Liver (tissue), 9 donors: ENCODE results near the gene UBAP1. TPM values are rescaled to one million over a fixed set of nuclear protein-coding genes. Genes with fewer than 3 reads are reported as not detected.
A peak's percentile ranks its signal among the peaks of the same experiment; 100 is the strongest.

Source experiments
- DNase-seq: peaks from one replicate; pipeline ENCODE4 v3.0.0-alpha.2; 2017; ENCODE audit warnings: low spot score
- H3K27ac ChIP-seq, 2 donors: one replicate each; pipeline ENCODE4 v1.7.0; 2013; ENCODE audit warnings: inconsistent platforms in 2 of 2, low read length in 2 of 2, control low read depth in 1 of 2, low read depth in 1 of 2, mild to moderate bottlenecking in 1 of 2
- H3K27me3 ChIP-seq, 4 donors: one replicate each; pipeline versions ENCODE4 v1.6.1 to v1.7.0; 2013; ENCODE audit warnings: low read length in 3 of 4, inconsistent platforms in 1 of 4, mild to moderate bottlenecking in 1 of 4, moderate library complexity in 1 of 4; ENCODE audit not compliant: control insufficient read depth in 4 of 4, insufficient read depth in 4 of 4
- H3K36me3 ChIP-seq, 4 donors: one replicate each; pipeline versions ENCODE4 v1.6.1 to v1.7.0; 2013; ENCODE audit warnings: low read length in 3 of 4, mild to moderate bottlenecking in 3 of 4, low read depth in 1 of 4, moderate library complexity in 1 of 4; ENCODE audit not compliant: control insufficient read depth in 4 of 4, insufficient read depth in 3 of 4
- H3K4me1 ChIP-seq, 4 donors: one replicate each; pipeline versions ENCODE4 v1.6.1 to v1.7.0; 2013; ENCODE audit warnings: low read length in 3 of 4, mild to moderate bottlenecking in 3 of 4, moderate library complexity in 1 of 4; ENCODE audit not compliant: control insufficient read depth in 4 of 4, insufficient read depth in 4 of 4
- H3K4me3 ChIP-seq, 3 donors: one replicate each; pipeline versions ENCODE4 v1.6.1 to v1.7.0; 2013; ENCODE audit warnings: low read length in 3 of 3, control low read depth in 1 of 3, low read depth in 1 of 3, mild to moderate bottlenecking in 1 of 3
- H3K9ac ChIP-seq, 2 donors: one replicate each; pipeline ENCODE4 v1.7.0; 2013; ENCODE audit warnings: low read length in 2 of 2, mild to moderate bottlenecking in 2 of 2, moderate library complexity in 2 of 2, control low read depth in 1 of 2, low read depth in 1 of 2
- H3K9me3 ChIP-seq, 4 donors: one replicate each; pipeline versions ENCODE4 v1.6.1 to v1.7.0; 2013; ENCODE audit warnings: low read length in 3 of 4; ENCODE audit not compliant: control insufficient read depth in 4 of 4
- EGR1 ChIP-seq, 2 donors: IDR thresholded peaks; 2 replicates each; pipeline ENCODE4 v1.6.1; 2016 to 2018; ENCODE audit warnings: antibody characterized with exemption in 2 of 2, low read depth in 2 of 2
- FOXA1 ChIP-seq: IDR thresholded peaks from 2 replicates; pipeline ENCODE4 v1.6.1; 2016; ENCODE audit warnings: antibody characterized with exemption
- FOXA2 ChIP-seq: IDR thresholded peaks from 2 replicates; pipeline ENCODE4 v1.6.1; 2016; ENCODE audit warnings: antibody characterized with exemption
- GABPA ChIP-seq, 2 donors: IDR thresholded peaks in 1 of 2; conservative IDR thresholded peaks in 1 of 2; 2 replicates each; pipeline ENCODE4 v1.6.1; 2016; ENCODE audit warnings: antibody characterized with exemption in 2 of 2, mild to moderate bottlenecking in 1 of 2, moderate library complexity in 1 of 2
- HNF4A ChIP-seq, 2 donors: conservative IDR thresholded peaks; 2 replicates each; pipeline ENCODE4 v1.6.1; 2016; ENCODE audit warnings: antibody characterized with exemption in 2 of 2, mild to moderate bottlenecking in 2 of 2
- HNF4G ChIP-seq: IDR thresholded peaks from 2 replicates; pipeline ENCODE4 v1.6.1; 2016; ENCODE audit warnings: antibody characterized with exemption
- JUND ChIP-seq, 2 donors: IDR thresholded peaks; 2 replicates each; pipeline ENCODE4 v1.6.1; 2016; ENCODE audit warnings: antibody characterized with exemption in 2 of 2
- NR2F2 ChIP-seq: IDR thresholded peaks from 2 replicates; pipeline ENCODE4 v1.6.1; 2016; ENCODE audit warnings: antibody characterized with exemption
- RAD21 ChIP-seq, 2 donors: IDR thresholded peaks; 2 replicates each; pipeline ENCODE4 v1.6.1; 2016; ENCODE audit warnings: antibody characterized with exemption in 2 of 2, mild to moderate bottlenecking in 2 of 2
- RXRA ChIP-seq, 2 donors: IDR thresholded peaks; 2 replicates each; pipeline ENCODE4 v1.6.1; 2017 to 2018; ENCODE audit warnings: antibody characterized with exemption in 2 of 2, mild to moderate bottlenecking in 1 of 2
- SP1 ChIP-seq: IDR thresholded peaks from 2 replicates; pipeline ENCODE4 v1.6.1; 2018; ENCODE audit warnings: antibody characterized with exemption, mild to moderate bottlenecking
- TAF1 ChIP-seq: conservative IDR thresholded peaks from 2 replicates; pipeline ENCODE4 v1.6.1; 2016; ENCODE audit warnings: antibody characterized with exemption, mild to moderate bottlenecking
- YY1 ChIP-seq: IDR thresholded peaks from 2 replicates; pipeline ENCODE4 v1.6.1; 2016; ENCODE audit warnings: antibody characterized with exemption, mild to moderate bottlenecking
- WGBS: extraction: QIAGEN DNeasy Blood & Tissue Kit; methylation state at CpG from one replicate; pipeline ENCODE4 v1.1.7; 2013; 5-methylcytosine and 5-hydroxymethylcytosine counted together
- polyA plus RNA-seq, 2 donors: library from polyadenylated mRNA; stranded (reverse) in 1 of 2; unstranded in 1 of 2; fragments of 200-250 nt in 1 of 2; fragments of >200 nt in 1 of 2; fragmentation: Nextera tagmentation in 1 of 2; extraction: Ambion mirVana in 1 of 2; gene quantifications; one replicate each; pipeline versions ENCODE4 v1.2.1 to v1.2.3, GENCODE V29; 2013 to 2015
- total RNA-seq, 2 donors: library from RNA; depleted of rRNA; stranded (reverse); fragments of >200 nt; gene quantifications; one replicate each; pipeline ENCODE4 v1.2.3, GENCODE V29; 2014
- TF ChIP-seq, protein P1 (sequence below): IDR thresholded peaks from 2 replicates; pipeline ENCODE4 v1.6.1; 2016; ENCODE audit warnings: antibody characterized with exemption, mild to moderate bottlenecking
- TF ChIP-seq, protein P2 (sequence below): IDR thresholded peaks from 2 replicates; pipeline ENCODE4 v1.6.1; 2016; ENCODE audit warnings: antibody characterized with exemption
- TF ChIP-seq, protein P3 (sequence below): fragments of 150-350 bp; IDR thresholded peaks from 2 replicates; pipeline ENCODE4 v1.5.1; 2017; ENCODE audit warnings: improper control_type of control experiment, low read depth, low read length; ENCODE audit not compliant: missing input control
- TF ChIP-seq, protein P4 (sequence below): IDR thresholded peaks from 2 replicates; pipeline ENCODE4 v1.6.1; 2016; ENCODE audit warnings: antibody characterized with exemption
- TF ChIP-seq, protein P5 (sequence below): IDR thresholded peaks from 2 replicates; pipeline ENCODE4 v1.6.1; 2016; ENCODE audit warnings: antibody characterized with exemption
- donor health status: healthy.
- donor health status: healthy.
- donor health status: healthy.
- donor health status: healthy.
- donor health status: healthy.

Gene UBAP1
- total and polyA plus RNA-seq, 4 donors: 21.2 to 31.6 (median 23.7) TPM

DNA sequence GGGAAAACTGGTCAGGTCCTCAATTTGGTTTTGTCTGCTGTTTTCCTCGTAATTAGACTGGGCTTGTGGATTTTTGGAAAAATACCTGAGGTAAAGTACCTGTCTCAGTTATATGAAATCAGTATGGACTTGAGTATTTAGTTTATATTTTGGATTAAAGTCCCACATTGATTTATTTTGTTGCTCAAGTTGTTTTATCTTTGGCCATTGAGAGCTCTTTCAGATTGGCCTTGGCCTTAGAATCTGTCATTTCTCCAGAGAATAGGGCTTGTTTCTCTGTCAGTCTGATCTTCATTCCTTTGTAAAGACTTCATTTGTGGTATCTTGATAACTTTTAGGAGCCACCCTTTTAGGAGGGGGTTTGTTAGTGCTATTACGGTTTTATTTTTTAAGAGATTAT is 21.2 kb downstream of the UBAP1 start:
- DNase-seq: no peak
- H3K9ac ChIP-seq: no peak overlapping the region
- no peaks in the 10 kb centered on the region for H3K9me3 ChIP-seq
- no peaks in the 10 kb centered on the region for H3K27me3 ChIP-seq
- TF ChIP-seq HNF4G (no peak), RAD21 (IDR thresholded peaks at IDR 0.05) (no peak), TAF1 (no peak), YY1 (no peak), NR2F2 (no peak), EGR1 (IDR thresholded peaks at IDR 0.05; ENCODE audit: low read depth in 2 of 2) (no peak), JUND (IDR thresholded peaks at IDR 0.05) (peak in 1 of 2 donors; percentile 10), SP1 (no peak), FOXA2 (no peak), HNF4A (conservative IDR thresholded peaks at IDR 0.05) (peak; percentile 57 to 66), RXRA (IDR thresholded peaks at IDR 0.05) (peak; percentile 29 to 37), FOXA1 (no peak), GABPA (IDR thresholded peaks at IDR 0.05 in 1 of 2, conservative IDR thresholded peaks at IDR 0.05 in 1 of 2) (no peak)
- TF ChIP-seq, protein P1, sequence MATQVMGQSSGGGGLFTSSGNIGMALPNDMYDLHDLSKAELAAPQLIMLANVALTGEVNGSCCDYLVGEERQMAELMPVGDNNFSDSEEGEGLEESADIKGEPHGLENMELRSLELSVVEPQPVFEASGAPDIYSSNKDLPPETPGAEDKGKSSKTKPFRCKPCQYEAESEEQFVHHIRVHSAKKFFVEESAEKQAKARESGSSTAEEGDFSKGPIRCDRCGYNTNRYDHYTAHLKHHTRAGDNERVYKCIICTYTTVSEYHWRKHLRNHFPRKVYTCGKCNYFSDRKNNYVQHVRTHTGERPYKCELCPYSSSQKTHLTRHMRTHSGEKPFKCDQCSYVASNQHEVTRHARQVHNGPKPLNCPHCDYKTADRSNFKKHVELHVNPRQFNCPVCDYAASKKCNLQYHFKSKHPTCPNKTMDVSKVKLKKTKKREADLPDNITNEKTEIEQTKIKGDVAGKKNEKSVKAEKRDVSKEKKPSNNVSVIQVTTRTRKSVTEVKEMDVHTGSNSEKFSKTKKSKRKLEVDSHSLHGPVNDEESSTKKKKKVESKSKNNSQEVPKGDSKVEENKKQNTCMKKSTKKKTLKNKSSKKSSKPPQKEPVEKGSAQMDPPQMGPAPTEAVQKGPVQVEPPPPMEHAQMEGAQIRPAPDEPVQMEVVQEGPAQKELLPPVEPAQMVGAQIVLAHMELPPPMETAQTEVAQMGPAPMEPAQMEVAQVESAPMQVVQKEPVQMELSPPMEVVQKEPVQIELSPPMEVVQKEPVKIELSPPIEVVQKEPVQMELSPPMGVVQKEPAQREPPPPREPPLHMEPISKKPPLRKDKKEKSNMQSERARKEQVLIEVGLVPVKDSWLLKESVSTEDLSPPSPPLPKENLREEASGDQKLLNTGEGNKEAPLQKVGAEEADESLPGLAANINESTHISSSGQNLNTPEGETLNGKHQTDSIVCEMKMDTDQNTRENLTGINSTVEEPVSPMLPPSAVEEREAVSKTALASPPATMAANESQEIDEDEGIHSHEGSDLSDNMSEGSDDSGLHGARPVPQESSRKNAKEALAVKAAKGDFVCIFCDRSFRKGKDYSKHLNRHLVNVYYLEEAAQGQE: no peak
- TF ChIP-seq, protein P2, sequence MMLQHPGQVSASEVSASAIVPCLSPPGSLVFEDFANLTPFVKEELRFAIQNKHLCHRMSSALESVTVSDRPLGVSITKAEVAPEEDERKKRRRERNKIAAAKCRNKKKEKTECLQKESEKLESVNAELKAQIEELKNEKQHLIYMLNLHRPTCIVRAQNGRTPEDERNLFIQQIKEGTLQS: no peak
- TF ChIP-seq, protein P3, sequence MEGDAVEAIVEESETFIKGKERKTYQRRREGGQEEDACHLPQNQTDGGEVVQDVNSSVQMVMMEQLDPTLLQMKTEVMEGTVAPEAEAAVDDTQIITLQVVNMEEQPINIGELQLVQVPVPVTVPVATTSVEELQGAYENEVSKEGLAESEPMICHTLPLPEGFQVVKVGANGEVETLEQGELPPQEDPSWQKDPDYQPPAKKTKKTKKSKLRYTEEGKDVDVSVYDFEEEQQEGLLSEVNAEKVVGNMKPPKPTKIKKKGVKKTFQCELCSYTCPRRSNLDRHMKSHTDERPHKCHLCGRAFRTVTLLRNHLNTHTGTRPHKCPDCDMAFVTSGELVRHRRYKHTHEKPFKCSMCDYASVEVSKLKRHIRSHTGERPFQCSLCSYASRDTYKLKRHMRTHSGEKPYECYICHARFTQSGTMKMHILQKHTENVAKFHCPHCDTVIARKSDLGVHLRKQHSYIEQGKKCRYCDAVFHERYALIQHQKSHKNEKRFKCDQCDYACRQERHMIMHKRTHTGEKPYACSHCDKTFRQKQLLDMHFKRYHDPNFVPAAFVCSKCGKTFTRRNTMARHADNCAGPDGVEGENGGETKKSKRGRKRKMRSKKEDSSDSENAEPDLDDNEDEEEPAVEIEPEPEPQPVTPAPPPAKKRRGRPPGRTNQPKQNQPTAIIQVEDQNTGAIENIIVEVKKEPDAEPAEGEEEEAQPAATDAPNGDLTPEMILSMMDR: no peak
- TF ChIP-seq, protein P4, sequence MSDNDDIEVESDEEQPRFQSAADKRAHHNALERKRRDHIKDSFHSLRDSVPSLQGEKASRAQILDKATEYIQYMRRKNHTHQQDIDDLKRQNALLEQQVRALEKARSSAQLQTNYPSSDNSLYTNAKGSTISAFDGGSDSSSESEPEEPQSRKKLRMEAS: no peak
- TF ChIP-seq, protein P5, sequence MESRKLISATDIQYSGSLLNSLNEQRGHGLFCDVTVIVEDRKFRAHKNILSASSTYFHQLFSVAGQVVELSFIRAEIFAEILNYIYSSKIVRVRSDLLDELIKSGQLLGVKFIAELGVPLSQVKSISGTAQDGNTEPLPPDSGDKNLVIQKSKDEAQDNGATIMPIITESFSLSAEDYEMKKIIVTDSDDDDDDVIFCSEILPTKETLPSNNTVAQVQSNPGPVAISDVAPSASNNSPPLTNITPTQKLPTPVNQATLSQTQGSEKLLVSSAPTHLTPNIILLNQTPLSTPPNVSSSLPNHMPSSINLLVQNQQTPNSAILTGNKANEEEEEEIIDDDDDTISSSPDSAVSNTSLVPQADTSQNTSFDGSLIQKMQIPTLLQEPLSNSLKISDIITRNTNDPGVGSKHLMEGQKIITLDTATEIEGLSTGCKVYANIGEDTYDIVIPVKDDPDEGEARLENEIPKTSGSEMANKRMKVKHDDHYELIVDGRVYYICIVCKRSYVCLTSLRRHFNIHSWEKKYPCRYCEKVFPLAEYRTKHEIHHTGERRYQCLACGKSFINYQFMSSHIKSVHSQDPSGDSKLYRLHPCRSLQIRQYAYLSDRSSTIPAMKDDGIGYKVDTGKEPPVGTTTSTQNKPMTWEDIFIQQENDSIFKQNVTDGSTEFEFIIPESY: no peak
- WGBS: 49% methylated on average over 2 of the region's 2 CpGs
- H3K4me1 ChIP-seq: peaks cover 16 to 36% (median 30%) of the 10 kb centered on the region in 4 donors
- no peak overlapping the region for H3K4me3 ChIP-seq
- H3K27ac ChIP-seq: no peak overlapping the region
- peaks cover 0 to 4% (median 0%) of the 10 kb centered on the region in 4 donors for H3K36me3 ChIP-seq
